ENCODE results near the gene EDAR.

Gene EDAR

GRCh38 chr2:108926561-108927380 is 62.2 kb downstream of the EDAR start:
- no peak overlapping the region for H3K27ac ChIP-seq

GRCh38 chr2:108925735-108926134 is 63.3 kb downstream of the EDAR start:
- no peak for TF ChIP-seq CTCF (IDR thresholded peaks at IDR 0.05)
- Histone ChIP-seq H3K4me3 (no peak overlapping the region), H3K27ac (no peak overlapping the region)
- DNase-seq (ENCODE audit: low spot score): no peak

More at GRCh38 chr2:108926561-108927380, 62.2 kb downstream of the EDAR start:
- no peak for DNase-seq (ENCODE audit: low spot score)
- TF ChIP-seq CTCF (IDR thresholded peaks at IDR 0.05): no peak
- H3K4me3 ChIP-seq: no peak overlapping the region

GRCh38 chr2:108925286-108925685 is 63.7 kb downstream of the EDAR start:
- no peak overlapping the region for H3K27ac ChIP-seq
- DNase-seq (ENCODE audit: low spot score): no peak
- H3K4me3 ChIP-seq: no peak overlapping the region

GRCh38 chr2:108924580-108925251 is 64.3 kb downstream of the EDAR start:
- Histone ChIP-seq H3K4me3 (no peak overlapping the region), H3K27ac (no peak overlapping the region)
- DNase-seq (ENCODE audit: low spot score): no peak
- no peak for TF ChIP-seq CTCF (IDR thresholded peaks at IDR 0.05)

More at GRCh38 chr2:108925286-108925685, 63.7 kb downstream of the EDAR start:
- TF ChIP-seq CTCF (IDR thresholded peaks at IDR 0.05): no peak

GRCh38 chr2:108923736-108924579 is 65.1 kb downstream of the EDAR start:
- no peak for TF ChIP-seq CTCF (IDR thresholded peaks at IDR 0.05)
- Histone ChIP-seq H3K4me3 (no peak overlapping the region), H3K27ac (no peak overlapping the region)
- DNase-seq (ENCODE audit: low spot score): peak; percentile 62

GRCh38 chr2:108923019-108923700 is 65.9 kb downstream of the EDAR start:
- peak; percentile 59 for DNase-seq (ENCODE audit: low spot score)

More at GRCh38 chr2:108923019-108923700, 65.9 kb downstream of the EDAR start:
- Histone ChIP-seq H3K27ac (no peak overlapping the region), H3K4me3 (no peak overlapping the region)
- no peak for TF ChIP-seq CTCF (IDR thresholded peaks at IDR 0.05)
